IPS-18c (cell line): ENCODE results near the gene ARL3.
"Not testable (repeated sequence)": the region's sequence is repeated elsewhere in the genome, so short reads cannot be mapped to it uniquely, and the experiment has no call there.

Source experiments
- H3K4me3 ChIP-seq: 2 replicates; pipeline ENCODE4 v1.7.0; 2013; ENCODE audit warnings: low read depth, mild to moderate bottlenecking, low read length, moderate library complexity; ENCODE audit not compliant: insufficient read depth
- H3K9me3 ChIP-seq: one replicate; pipeline ENCODE4 v1.6.1; 2013; ENCODE audit warnings: mild to moderate bottlenecking, low read length, moderate library complexity; ENCODE audit not compliant: control insufficient read depth, insufficient read depth

ARL3 gene

DNA sequence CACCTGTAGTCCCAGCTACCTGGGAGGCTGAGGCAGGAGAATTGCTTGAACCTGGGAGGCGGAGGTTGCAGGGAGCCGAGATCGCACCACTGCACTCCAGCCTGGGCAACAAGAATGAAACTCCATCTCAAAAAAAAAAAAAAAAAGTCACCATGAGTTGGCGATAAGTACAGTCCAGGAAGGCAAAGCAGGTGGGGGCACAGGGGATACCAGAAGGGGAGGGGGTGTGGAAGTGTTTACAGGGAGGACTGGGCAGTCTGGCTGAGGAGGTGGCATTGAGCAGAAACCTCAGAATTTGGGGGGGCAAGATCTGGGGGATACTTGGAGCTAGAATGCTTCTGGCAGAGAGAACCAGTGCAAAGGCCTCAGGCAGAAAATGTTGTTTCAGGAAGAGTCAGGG lies 46.8 kb downstream of the ARL3 start:
- not testable (repeated sequence) for H3K4me3 ChIP-seq, H3K9me3 ChIP-seq

DNA sequence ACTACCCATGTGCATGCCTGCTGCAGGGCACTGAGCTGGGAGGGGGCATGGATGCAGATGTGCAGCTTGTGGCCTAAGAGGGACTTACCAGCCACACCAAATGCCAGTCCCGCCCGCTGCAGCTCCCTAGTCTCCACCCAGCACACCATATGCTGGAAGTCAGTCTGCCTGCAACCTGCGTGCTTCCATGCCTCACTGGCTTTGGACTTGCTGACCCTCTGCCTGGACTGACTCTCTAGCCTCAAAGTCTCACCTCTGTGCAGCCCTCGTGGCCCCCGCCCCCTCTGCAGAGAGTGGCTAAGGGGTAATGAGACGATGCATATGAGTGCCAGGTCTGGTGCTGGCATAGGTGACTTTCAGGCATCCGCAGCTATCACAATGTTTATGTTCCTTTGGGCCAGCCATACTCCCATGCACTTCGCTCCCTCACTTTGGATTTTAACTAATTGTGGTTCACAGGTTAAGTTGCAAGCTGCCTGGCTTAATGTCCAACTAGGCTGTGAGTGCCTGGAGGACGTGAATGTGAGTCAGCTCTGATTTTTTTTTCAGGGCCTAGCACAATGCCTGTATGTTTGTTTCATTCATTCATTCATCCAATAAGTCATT lies 48.2 kb downstream of the ARL3 start:
- H3K9me3 ChIP-seq, result no peaks in the 10 kb centered on the region
- no peak overlapping the region for H3K4me3 ChIP-seq

DNA sequence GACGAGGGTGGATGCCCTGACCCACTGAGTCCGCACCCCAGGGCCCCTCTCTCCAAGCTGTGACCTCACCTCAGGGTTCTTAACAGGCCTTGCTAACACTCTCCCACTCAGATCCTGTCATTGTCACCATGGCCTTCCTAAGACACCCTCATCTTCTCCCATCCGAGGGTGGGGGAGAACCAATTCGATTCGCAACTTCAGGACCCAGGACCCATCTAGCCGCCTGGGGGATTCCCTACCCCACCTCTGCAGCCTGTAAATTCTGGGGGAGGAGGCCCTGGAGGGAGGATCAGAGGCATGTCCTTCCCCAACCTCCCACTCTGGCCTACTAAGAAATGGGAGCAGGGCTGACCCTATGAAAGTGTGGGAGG lies 52.6 kb downstream of the ARL3 start:
- Histone ChIP-seq H3K4me3 (no peak overlapping the region), H3K9me3 (no peaks in the 10 kb centered on the region)

DNA sequence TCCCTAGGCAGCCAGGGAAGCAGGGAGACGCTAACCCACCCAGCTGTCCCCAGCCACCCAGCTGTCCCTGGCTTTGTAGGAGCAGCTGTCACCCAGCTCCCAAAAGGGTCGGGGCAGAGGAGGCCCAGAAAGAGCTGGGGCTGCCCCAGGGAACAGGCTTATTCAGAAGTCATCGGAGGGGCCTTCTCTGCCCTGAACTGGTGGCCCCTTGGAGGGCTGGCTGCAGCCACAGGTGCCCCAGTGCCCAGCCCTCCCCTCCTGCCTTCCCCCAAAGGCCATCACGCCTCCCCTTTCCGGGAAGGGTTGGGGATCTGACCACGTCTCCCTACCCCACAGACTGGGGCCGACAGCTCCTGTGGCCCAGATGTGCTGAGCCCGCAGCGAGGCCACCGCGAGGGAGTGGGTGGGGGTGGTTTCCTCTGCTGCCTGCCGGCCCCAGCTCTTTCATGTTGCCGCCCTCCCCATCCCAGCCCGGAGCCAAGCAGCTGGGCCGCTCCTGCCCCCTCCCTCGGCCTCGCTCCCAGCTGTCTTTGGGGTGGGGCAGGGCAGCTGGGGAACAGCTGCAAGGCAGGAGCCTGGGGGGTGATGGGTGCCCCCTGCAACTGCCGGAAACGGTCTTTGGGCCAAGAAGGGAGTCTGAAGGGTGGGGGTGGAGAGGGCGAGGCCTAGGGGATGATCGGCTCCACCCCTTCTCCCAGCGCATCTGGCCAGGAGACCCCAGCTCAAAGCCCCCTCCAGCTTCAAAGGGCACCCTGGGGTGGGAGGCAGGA lies 53.1 kb downstream of the ARL3 start:
- H3K4me3 ChIP-seq, result no peak overlapping the region; the same call in 1 of the 2 replicates
- no peaks in the 10 kb centered on the region for H3K9me3 ChIP-seq

DNA sequence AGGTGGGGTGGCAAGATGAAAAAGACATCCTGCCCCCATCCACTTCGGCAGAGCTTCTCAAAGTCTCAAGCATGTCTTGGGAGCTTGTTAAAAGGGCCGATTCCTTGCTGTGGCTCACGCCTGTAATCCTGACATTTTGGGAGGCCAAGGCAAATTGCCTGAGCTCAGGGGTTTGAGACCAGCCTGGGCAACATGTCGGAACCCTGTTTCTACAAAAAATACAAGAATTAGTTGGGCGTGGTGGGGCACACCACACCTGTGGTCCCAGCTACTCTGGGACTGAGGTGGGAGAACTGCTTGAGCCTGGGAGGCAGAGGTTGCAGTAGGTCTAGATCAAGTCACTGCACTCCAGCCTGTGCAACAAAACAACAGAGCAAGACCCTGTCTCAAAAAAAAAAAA lies 55.4 kb downstream of the ARL3 start:
- Histone ChIP-seq H3K9me3 (no peaks in the 10 kb centered on the region), H3K4me3 (no peak overlapping the region)

DNA sequence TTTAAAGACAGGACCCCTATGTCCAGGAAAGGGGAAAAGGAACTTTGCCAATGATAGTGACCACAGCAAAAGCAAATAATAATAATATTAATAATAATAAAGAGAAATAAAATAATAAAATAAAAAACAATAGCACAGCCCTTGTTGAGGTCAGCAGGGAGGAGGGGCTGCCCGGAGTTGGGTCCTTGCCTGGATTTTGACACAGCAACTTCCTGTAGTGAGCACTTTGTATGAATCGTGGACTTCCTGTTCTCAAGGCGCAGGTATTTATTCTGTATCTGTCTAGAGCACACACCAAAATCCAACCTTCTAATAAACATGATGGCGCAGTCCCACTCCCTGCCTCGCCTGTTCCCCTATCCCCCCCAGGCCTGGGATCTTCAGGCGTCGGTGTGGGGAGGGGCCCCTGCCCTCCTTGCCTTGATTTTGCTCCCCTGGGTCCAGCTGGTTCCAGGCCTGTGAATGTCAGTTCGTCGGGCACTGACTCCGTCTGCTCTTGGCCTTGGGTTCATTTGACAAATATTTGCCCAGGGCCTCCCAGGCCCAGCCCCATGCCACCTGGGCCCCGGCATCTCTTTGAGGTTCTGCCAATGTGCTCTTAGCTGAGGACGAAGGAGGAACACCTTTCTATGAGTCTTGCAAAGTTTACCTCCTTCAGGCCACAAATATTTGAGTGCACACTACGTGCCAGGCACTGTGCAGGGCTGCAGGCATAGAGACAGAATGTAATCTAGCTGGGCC lies 56.0 kb downstream of the ARL3 start:
- H3K9me3 ChIP-seq, result no peaks in the 10 kb centered on the region
- H3K4me3 ChIP-seq, result no peak overlapping the region

DNA sequence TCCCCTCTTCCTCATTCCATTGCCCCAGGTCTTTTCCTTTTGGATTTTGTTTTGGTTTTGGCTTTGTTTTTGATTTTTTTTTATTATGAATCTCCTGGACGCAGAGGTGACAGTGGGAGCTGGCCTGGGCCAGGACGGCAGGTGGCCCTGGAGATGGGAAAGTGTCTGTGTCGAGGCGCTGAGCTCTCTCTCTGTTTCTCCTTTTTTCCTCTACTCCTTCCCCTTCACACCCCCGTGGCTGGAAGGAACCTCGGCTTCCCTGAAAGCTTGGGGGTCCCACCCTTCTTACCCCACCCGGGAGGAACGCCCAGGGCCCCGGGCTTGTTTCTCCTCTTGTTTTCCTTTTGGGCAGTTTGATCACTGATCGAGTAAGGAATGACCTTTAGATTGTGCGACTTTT lies 56.7 kb downstream of the ARL3 start:
- H3K4me3 ChIP-seq, result no peak overlapping the region
- H3K9me3 ChIP-seq, result no peaks in the 10 kb centered on the region

DNA sequence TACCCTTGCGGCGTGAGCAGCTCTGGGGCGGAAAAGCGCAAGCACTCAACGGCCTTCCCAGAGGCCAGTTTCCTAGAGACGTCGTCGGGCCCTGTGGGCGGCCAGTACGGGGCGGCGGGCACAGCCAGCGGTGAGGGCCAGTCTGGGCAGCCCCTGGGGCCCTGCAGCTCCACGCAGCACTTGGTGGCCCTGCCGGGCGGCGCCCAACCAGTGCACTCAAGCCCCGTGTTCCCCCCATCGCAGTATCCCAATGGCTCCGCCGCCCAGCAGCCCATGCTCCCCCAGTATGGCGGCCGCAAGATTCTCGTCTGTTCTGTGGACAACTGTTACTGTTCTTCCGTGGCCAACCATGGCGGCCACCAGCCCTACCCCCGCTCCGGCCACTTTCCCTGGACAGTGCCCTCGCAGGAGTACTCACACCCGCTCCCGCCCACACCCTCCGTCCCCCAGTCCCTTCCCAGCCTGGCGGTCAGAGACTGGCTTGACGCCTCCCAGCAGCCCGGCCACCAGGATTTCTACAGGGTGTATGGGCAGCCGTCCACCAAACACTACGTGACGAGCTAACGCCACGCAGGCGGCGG lies 57.3 kb downstream of the ARL3 start:
- Histone ChIP-seq H3K4me3 (no peak overlapping the region), H3K9me3 (no peaks in the 10 kb centered on the region)

DNA sequence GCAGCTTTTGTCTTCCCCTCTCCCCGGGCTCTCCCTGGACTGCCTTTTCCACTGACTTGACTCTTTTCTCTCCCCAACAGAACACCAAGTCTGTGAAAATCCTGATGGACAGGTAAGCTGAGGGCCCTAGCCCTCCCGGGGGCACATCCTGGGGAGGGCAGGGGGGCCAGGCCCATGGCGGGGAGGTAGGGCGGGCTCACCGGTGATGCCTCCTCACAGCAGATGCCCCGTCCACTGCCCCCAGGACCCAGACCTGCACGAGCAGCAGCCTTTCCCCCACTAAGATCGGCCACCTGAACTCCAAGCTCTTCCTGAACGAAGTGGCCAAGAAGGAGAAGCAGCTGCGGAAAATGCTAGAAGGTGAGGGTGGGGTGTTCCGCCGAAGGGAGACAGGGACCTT lies 58.2 kb downstream of the ARL3 start:
- no peak overlapping the region for H3K4me3 ChIP-seq

DNA sequence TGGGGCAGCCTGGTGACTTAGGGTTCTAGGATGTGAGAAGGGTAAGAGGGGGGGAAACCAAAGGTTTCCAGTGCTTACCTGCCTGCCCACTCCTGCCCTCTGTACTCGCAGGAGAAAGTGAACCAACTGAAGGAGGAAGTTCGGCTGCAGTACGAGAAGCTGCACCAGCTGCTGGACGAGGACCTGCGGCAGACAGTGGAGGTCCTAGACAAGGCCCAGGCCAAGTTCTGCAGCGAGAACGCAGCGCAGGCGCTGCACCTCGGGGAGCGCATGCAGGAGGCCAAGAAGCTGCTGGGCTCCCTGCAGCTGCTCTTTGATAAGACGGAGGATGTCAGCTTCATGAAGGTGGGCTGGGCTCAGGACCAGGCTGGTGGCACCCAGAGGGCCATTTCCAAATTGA lies 59.2 kb downstream of the ARL3 start:
- Histone ChIP-seq H3K4me3 (no peak overlapping the region), H3K9me3 (no peaks in the 10 kb centered on the region)

More for the DNA sequence above, 58.2 kb downstream of the ARL3 start:
- no peaks in the 10 kb centered on the region for H3K9me3 ChIP-seq

DNA sequence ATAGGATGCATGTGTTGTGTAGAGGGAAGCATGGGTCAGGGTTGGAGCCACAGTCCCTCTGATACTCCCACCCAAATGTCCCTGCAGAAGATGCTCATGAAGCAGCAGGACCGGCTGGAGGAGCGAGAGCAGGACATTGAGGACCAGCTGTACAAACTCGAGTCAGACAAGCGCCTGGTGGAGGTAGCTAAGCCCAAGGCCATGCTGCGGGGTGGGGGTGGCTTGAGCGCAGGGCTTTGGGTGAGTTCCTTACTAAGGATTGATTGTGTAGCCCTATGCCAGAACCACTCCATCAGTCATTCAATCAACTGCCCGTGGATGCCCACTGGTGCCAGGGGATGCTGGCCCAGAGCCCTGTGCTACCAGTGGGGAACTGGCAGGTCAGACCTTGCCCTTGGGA lies 59.6 kb downstream of the ARL3 start:
- Histone ChIP-seq H3K9me3 (no peaks in the 10 kb centered on the region), H3K4me3 (no peak overlapping the region)

DNA sequence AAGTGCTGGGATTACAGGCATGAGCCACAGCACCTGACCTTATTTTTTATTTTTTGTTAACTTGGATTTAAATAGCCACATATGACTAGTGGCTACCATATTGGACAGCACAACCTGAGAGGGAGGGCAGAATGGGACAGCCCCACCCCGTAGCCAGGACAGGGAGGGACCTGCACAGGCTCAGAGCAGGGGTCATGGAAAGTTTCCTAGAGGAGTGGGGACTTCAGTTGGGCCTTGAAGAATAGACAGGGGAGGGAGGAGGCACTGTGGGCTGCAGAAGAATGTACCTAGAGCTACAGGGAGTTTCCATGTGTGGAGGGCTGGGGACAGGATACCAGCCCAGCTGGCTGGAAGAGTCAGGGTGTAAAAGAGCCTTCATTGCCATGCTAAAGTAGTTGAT lies 61.1 kb downstream of the ARL3 start:
- Histone ChIP-seq H3K9me3 (no peaks in the 10 kb centered on the region), H3K4me3 (no peak overlapping the region)

DNA sequence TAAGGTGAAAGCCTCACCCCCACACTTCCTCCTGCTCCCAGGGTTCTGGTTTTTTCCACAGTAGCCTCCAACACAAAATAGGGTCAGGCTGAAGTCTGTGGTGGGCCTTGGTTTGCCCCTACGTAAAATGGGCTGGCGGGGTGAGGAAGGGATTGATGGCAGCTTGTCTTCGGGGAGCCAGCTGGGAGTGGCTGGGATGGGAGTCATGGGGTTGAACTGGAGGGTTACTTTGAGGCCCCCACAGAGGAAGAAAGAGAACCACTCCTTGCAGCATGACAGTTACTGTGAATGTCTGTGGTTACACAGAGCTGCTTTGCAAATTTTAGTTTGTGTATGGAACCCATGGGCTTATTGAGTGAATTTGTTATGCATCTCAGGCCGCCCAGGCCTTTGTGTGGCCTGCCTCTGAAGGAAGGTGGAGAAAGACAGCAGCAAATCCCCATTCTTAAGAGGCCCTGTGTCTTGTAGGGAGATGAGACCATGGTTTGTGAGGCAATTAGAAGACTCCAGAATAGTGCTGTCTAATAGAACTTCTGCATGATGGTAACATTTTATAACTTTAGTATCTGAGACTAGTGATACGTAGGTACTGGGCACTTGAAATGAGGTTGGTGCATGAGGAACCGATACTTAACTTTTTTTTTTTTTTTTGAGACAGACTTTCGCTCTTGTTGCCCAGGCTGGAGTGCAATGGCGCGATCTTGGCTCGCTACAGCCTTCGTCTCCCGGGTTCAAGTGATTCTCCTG lies 61.9 kb downstream of the ARL3 start:
- H3K9me3 ChIP-seq, result no peaks in the 10 kb centered on the region
- H3K4me3 ChIP-seq, result no peak overlapping the region

DNA sequence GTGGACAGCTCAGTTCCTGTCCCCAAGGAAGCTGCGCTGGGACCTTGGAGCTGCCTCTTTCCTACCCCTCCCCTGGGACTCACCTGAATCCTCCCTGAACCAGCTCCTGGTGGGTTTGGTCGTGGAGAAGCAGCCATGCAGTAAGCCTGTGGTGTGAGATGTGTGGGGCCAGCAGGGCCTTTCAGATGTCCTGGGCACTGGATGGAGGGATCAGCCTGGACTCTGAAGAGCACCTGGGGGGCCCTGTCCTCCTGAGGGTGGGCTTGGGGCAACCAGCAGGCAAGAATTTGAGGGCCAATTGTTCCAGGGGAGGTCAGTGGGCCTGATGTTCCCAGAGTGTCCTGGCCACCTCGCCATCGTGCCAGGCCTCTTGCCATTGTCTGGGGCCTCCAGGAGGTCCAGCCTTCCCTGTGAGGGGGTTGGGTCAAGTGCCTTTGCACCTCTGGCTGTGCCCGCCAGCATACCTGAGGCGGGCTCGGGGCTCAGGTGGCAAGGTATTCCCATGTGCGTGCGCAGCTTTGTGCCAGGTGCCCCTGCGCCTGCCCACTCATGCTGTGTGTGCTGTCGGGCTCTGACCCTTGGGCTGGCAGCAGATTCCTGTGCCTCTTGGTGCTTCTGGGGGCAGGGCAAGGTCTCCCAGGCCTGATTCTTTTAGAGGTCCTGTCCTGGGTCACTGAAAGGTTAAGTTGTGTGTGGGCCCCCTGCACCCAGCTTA lies 62.6 kb downstream of the ARL3 start:
- Histone ChIP-seq H3K4me3 (no peak overlapping the region), H3K9me3 (no peaks in the 10 kb centered on the region)

DNA sequence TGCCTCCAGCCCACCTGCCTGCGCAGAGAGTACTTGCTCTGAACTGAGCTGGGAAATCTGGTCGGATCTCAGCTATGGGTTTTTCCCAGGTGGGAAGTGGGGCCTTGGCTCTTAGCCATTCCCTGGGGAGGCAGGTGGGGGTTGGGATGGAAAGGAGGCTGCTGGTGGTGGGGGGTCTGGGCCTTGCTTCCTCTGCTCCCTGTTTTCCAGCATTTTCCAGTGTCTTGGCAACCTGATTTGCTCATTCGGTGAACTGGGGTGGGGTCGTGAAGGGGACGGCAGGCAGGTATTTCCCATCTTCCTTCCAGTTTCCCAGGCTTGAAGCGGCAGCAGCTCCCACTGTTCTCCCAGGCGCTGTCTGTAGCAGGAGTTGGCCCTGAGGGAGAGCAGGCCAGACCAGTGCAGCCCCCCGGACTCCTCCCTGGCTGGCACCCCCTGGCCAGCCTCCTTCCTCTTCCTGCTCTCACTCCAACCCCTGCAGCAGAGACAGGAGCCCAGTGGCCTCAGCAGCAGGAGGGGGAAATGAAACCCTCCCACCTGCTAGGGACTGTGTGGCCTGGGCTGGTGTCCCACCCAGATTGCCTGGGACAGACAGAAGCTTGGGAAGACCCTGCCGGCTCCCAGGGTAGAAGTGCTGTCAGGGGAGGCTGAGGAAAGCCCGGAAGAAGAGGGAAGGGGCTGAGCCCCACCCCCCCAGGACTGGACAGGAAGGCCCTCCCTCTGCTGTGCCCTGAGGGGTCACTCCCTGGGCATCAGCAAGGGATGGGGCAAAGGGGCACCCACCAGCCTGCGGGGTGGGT lies 63.3 kb downstream of the ARL3 start:
- H3K9me3 ChIP-seq, result no peaks in the 10 kb centered on the region
- H3K4me3 ChIP-seq, result no peak overlapping the region
